HG03342 (cell line): ENCODE data around the gene TNS3.
"Not testable (repeated sequence)": the region's sequence is repeated elsewhere in the genome, so short reads cannot be mapped to it uniquely, and the experiment has no call there.

ENCODE experiments used
- ATAC-seq: cut with Tn5 transposase; IDR thresholded peaks from one replicate; pipeline ENCODE4 v1.9.1; 2021; ENCODE audit warnings: mild to moderate bottlenecking, moderate library complexity; ENCODE audit not compliant: unreplicated experiment

Gene TNS3

GRCh38 chr7:47544416-47544815, 37.5 kb downstream of the TNS3 start:
- ATAC-seq, result no peak

- no peak for ATAC-seq
Measured at GRCh38 chr7:47543714-47544113, 38.2 kb downstream of the TNS3 start.

- no peak for ATAC-seq
Measured at GRCh38 chr7:47543056-47543455, 38.9 kb downstream of the TNS3 start.

- no peak for ATAC-seq
Measured at GRCh38 chr7:47542051-47542450, 39.9 kb downstream of the TNS3 start.

DNA sequence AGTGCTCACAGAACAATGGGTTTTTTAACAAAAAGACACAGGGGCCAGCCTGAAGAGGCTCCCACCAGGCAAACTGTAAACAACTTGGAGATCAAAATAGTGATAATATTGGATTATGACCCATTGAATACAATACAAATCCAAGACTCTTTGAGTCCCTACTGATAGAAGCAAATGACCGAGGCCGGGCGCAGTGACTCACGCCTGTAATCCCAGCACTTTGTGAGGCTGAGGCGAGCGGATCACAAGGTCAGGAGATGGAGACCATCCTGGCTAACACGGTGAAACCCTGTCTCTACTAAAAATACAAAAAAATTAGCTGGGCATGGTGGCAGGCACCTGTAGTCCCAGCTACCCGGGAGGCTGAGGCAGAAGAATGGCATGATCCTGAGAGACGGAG, 40.4 kb downstream of the TNS3 start:
- not testable (repeated sequence) for ATAC-seq

- no peak for ATAC-seq
Measured at GRCh38 chr7:47540387-47541350, 41.2 kb downstream of the TNS3 start.

DNA sequence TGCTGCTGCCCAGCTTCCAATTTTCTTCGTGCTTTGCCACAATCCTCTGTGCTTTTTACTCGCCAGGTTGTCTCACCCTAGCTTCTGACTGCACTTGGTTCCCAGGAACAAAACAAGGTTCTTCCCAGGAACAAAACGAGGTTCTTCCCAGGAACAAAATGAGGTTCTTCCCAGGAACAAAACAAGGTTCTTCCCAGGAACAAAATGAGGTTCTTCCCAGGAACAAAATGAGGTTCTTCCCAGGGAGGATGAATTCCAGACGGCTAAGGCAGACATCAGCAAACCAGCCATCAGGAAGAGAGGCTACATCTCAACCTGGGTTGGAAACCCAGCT, 41.9 kb downstream of the TNS3 start:
- no peak for ATAC-seq

DNA sequence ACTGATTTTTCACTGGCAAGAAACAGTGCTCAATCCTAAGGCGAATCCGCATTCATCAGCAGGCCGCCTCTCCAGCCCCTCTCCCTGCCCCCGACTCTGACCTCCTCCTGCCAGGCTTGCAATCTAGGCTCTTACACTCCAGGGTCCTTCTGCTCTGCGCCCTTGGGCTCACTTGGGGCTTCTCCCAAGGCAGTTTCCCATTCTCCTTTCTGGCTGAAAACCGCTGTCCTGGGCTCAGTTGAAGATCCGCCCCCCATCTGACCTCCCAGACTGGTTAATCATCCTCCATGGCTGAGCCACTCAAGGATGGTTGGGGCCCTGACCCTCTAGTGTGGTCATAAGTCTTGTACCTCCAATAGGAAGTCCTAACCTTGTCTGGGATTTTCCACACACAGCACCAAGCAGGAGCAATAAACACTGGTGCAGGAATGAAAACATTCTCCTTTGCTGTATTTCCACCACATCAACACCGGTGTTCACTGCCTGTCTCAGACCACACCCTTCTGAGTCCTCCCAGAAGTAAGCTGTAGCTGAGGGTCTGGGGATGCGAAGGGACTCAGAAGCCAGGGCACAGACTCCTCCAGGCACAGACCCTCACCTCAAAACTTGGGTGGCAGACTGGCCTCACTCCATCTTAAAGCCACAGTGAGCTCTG, 42.4 kb downstream of the TNS3 start:
- no peak for ATAC-seq

- no peak for ATAC-seq
Measured at GRCh38 chr7:47538846-47539311, 43.0 kb downstream of the TNS3 start.

DNA sequence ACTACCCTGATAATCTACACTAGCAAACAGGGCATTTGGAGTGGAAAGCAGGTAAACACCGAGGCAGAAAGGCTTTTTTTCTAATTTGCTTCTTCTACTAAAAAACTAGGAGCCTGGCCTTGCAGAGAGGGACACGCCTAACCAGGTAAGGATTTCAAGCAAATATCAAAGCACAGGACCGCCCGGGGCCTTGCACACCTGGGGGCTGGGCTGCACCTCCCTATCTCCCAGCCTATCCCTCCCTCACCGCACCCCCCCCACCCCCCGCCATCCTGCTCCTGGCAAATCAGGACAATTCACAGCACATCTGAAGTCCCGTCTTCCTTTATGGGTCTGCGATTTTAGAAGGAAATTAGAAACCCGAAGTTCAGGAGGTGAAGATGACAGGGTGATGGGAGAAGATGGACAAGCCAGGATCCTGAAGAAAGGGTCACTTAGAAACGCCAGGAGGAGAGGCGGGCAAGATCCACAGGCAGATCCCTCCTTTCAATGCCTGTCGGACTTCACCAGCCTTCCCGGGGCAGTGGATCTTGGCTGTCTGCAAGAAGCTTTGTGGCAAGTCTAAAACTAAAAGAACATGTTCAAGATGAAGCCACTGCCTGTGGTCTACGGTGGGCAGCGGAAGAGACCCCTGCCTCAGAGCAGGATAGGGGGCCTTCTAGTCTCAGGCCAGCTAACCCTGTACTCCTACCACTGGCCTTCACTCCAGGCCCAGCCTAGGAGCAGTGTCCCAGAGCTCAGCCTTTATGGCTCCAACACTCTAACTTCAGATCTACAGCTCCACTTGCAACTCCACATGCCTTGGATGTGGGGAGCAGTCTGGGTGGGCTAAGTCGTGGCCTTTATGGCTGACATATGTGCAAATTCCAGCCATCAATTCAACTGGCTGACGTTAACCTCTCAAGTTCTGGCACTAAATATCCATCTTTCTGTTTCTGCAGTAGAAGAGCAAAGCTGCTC, 43.9 kb downstream of the TNS3 start:
- ATAC-seq, result no peak

DNA sequence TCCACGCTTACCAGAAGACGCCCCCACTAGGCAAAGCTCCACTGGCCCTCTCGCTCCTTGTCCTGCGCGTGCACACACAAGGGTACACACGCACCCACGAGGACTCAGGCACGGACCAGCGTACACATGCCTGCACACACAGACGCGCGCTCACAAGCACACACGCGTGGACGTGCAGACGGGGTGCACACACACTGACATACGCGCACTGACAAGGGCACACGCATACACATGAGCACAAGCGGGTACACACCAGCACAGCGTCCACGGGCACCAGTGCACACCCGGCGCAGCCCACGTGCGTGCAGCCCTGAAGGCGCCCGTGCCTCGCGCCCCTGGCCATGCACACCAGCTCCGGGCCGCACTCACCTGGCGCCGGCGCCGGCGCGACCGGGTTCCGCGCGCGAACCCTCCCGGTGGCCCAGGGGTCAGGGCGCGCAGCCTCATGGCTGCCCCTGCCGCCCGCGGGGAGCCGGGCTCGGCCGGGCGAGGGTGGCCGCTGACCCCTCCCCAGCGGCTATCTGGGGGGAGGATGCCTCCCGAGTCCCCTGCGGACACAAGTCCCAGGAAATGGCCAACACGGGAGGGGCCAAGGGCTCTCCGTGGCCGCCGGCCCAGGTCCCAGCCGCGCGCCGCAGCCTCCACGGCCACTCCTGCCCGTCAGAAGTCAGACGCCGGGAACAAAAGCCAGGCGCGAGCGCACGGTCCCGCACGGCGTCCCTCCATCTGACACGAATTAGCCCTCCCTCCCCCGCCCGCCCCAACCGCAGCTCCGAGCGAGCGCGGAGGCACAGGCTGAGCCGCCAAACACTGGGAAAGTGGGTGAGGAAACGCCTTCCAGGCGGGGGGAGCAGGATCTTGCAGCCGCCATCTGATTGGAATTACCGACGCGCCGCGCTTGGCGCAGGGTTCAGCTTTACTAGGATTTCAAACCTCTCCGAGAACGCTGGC, 45.0 kb downstream of the TNS3 start:
- no peak for ATAC-seq

- ATAC-seq, result no peak
Measured at GRCh38 chr7:47535704-47536628, 45.9 kb downstream of the TNS3 start.

DNA sequence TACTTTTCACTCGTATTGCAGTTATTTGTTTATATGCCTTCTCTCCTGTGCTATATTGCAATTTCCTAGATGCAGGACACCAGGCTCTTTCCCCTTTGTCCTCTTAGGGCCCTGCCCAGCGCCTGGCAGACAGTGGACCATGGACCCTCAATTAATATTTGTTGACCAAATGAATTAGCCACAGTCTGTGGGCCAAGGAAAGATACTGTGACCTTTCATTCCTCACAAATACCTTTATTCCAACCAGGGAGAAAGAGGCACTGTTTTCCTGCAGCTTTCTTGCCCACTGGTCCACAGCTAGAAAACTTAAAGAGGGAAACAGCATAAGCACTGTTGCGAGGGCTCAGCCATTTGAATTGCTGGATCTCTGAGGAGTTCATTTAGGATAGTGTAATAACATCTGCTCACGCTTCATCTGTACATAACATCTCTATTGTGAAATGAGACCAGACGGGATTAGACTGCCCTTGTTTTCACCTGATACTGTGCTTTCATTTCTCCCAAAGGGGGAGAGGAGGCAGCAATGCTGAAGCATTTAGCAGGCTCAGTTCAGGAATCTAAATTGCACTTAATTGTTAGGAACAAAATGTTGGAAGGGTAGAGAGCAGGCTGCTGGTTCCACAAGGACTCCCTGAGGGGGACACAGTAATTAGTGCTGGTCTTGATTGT, 46.7 kb downstream of the TNS3 start:
- ATAC-seq, result no peak

DNA sequence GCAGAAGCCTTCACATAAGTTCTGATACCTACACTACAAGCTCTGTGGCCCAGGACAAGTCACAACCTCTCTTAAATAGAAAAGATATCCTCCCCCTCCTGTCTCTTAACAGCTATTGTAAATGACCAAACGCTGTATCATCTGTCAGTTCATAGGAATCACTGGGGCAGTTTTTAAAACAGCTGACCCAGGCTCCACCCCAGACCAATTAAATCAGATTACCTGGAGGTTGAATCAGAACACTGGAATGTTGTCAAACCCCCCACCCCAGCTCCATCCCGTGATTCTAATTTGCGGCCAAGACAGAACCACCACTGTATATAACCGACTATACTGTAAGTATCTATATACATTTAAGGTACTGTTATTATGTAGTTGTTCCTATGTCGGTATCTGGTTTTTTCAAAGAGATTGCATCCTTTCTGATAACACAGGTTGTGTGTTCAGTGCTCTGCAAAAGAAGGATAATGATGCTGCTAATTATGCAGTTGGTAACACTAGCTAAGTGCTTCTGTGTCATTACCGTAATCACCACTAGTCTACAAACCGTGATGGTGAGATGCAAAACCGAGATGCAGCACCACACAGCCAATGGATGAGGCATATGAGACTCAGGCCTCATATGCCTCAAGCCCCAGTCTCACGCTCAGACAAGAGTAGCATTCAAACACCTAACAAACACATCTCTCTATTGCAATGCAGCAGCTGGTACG, 47.4 kb downstream of the TNS3 start:
- no peak for ATAC-seq

DNA sequence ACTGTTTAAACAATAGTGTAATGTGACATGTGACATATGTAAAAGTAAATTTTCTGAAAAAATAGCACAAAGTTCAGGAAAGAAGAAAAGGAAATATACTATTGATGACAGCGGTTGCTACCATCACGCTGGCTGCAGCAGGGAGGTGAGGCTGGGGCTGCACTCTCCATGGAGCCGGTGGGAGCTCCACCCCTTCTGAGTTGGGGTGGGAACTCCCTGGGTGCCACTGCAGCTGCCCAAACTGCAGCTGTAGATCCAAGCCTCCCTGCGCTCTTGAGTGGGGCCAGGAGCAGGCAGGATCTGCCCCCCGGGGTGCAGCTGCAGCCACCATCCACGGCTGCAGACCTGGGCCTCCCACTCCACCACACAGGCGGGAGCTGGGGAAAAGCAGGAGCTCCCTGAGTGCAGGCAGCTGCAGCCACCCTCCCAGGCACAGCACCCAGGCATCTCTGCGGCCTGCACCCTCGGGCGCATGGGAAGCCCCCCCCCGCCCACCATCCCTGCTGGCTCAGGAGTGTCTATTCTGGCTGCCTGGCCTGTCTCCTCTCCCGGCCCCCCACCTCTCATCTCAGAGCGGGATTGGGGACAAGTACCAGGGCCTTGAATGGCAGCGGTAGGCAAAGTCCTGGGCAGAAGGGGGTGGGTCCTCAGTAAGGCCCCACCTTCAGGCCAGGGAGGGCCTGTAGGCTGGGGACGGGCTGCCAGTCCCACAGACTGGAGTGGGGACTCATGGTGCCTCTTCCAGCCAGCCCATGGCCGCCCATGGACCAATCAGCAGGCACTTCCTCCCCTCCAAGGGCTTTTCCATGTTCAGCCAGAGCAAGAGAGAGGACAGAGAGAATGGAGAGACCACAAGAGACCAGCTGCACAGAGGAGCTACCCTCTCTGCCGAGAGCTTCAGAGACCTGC, 50.1 kb downstream of the TNS3 start:
- ATAC-seq, result no peak

DNA sequence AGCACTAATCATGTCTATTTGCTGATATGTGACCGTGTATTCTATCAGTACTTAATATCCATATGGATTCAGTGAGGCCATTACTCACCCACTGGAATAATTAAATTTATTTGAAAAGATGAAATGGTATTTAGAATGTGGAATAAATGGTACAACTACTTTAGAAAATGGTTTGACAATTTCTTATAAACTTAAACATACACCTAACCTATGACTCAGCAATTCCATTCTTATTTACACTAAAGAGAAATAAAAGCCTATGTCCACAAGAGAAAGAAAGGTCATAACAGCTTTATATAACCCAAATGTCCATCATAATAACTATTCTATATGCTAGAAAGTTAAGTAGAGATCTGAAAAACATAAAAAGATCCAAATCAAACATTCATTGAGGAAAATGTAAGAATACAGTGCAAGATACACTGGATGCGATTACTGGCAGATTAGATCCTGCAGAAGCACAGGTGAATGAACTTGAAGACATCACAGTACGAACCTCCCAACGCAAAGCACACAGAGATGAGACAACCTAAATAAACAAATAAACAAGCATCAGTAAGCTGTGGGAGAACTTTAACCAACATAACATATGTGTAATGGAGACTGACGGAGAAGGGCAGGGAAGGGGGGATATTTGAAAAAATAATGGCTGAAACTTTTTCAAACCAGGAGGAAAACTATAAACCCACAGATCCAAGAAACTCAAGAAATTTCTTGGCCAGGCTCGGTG, 51.9 kb downstream of the TNS3 start:
- no peak for ATAC-seq
